Tibial nerve (tissue), 4 donors: ENCODE results near the gene CCNF.

Source experiments
- EP300 ChIP-seq, 2 donors: sonication (generic); formaldehyde crosslinking; IDR thresholded peaks; one replicate each; pipeline ENCODE4 v1.6.1; 2017; ENCODE audit warnings: antibody characterized with exemption in 2 of 2, mild to moderate bottlenecking in 1 of 2
- TF ChIP-seq, protein P1 (sequence below), 5 experiments: fragments of 200-600 bp in 3 of 5; fragments of 450-650 bp in 2 of 5; sonication (generic) in 3 of 5; IDR thresholded peaks; one replicate each; pipeline ENCODE4 v1.5.1; 2016 to 2019; ENCODE audit warnings: antibody characterized with exemption in 5 of 5, mild to moderate bottlenecking in 3 of 5, moderate library complexity in 2 of 5

DNA sequence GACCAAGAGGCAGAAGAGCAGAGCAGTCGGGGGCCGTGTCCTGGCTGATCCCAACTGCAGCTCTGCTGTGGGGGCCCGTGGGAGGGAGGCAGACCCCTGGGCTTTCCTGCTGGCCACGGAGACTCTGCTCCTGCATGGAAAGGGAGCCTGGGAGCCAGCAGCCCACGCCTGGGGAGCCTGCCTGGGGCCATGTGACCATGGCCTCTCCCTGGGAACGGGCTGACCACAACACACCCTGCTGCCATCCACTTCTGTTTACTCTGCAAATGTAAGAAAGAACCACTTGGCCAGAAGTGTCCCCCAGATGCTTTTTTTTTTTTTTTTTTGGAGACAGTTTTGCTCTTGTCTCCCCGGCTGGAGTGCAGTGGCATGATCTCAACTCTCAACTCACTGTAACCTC is 28.7 kb downstream of the CCNF start:
- TF ChIP-seq, protein P1, sequence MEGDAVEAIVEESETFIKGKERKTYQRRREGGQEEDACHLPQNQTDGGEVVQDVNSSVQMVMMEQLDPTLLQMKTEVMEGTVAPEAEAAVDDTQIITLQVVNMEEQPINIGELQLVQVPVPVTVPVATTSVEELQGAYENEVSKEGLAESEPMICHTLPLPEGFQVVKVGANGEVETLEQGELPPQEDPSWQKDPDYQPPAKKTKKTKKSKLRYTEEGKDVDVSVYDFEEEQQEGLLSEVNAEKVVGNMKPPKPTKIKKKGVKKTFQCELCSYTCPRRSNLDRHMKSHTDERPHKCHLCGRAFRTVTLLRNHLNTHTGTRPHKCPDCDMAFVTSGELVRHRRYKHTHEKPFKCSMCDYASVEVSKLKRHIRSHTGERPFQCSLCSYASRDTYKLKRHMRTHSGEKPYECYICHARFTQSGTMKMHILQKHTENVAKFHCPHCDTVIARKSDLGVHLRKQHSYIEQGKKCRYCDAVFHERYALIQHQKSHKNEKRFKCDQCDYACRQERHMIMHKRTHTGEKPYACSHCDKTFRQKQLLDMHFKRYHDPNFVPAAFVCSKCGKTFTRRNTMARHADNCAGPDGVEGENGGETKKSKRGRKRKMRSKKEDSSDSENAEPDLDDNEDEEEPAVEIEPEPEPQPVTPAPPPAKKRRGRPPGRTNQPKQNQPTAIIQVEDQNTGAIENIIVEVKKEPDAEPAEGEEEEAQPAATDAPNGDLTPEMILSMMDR (IDR thresholded peaks at IDR 0.05): no peak
- no peak for TF ChIP-seq EP300 (IDR thresholded peaks at IDR 0.05)
